SU-DHL-6 (cell line): ENCODE results near the gene NEDD4.

Experiments used
- EZH2phosphoT487 ChIP-seq: fragments of 200-600 bp; sonication (generic), shearing (Covaris generic); conservative IDR thresholded peaks from 2 replicates; pipeline ENCODE4 v1.6.1; 2018; ENCODE audit warnings: mild to moderate bottlenecking, antibody characterized with exemption, low read length, moderate library complexity, mixed read lengths
- TF ChIP-seq, protein P1 (sequence below): fragments of 200-600 bp; sonication (generic); IDR thresholded peaks from one replicate; pipeline ENCODE4 v1.5.1; 2017; ENCODE audit warnings: antibody characterized with exemption, mild to moderate bottlenecking, low read length, moderate library complexity; ENCODE audit not compliant: insufficient read depth, poor library complexity, severe bottlenecking

DNA sequence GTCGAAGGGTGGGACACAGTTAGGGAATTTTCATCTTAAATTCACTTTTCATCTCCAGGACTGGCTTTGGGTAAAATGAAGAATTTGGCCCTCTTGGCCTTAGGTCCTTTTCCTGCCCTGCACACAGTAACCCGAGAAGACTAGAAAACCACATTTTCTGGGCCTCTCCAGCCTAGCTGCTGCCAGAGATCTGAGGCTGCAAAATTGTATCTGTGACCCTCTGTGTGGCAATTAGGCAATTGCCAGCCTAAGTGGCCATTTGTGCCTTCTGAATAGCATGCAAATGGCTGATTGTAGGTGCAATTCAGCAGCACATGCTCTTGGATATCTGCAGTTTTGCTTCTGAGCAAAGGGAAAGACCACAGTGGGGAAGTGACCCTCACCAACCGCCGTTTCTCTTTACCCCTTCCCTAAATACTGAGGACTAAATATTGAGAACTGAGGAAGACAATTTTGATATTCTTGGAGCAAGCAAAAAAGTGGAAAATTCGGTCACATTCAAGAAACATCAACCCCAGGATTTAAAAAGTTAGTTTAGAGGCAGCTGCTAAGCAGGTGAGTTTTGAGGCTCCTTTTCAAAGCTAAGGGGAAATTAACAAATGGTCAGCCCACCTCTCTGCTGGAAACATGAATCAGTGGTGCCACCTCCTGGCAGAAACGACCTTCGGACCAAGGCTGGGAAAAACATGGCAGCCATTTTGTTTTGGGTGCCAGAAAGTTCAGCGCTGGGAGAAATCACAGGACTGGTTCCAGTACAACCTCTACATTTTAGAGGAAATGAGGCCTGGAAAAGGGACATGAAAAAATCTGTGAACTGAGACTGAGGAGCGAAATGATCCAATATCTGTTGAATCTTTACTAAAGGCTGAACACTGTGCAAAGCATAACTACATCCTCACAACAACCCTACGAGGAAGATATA is 193.9 kb downstream of the NEDD4 start:
- TF ChIP-seq, protein P1, sequence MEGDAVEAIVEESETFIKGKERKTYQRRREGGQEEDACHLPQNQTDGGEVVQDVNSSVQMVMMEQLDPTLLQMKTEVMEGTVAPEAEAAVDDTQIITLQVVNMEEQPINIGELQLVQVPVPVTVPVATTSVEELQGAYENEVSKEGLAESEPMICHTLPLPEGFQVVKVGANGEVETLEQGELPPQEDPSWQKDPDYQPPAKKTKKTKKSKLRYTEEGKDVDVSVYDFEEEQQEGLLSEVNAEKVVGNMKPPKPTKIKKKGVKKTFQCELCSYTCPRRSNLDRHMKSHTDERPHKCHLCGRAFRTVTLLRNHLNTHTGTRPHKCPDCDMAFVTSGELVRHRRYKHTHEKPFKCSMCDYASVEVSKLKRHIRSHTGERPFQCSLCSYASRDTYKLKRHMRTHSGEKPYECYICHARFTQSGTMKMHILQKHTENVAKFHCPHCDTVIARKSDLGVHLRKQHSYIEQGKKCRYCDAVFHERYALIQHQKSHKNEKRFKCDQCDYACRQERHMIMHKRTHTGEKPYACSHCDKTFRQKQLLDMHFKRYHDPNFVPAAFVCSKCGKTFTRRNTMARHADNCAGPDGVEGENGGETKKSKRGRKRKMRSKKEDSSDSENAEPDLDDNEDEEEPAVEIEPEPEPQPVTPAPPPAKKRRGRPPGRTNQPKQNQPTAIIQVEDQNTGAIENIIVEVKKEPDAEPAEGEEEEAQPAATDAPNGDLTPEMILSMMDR: peak; percentile 75
- no peak for TF ChIP-seq EZH2phosphoT487
